H9 (cell line): ENCODE data around the gene CEP68. TPM values are rescaled to one million over a fixed set of nuclear protein-coding genes. Genes with fewer than 3 reads are reported as not detected.
A peak's percentile ranks its signal among the peaks of the same experiment; 100 is the strongest.

Experiments
- DNase-seq: peaks from one replicate; pipeline ENCODE4 v3.0.0-alpha.2; 2017
- H2AFZ ChIP-seq: one replicate; pipeline ENCODE4 v1.6.1; 2013; ENCODE audit warnings: mild to moderate bottlenecking, low read length, control low read depth, moderate library complexity
- H2AK5ac ChIP-seq: 2 replicates; pipeline ENCODE4 v1.6.1; 2013; ENCODE audit warnings: low read length, control low read depth, mixed read lengths; ENCODE audit not compliant: insufficient read length
- H2BK120ac ChIP-seq: one replicate; pipeline ENCODE4 v1.6.1; 2013; ENCODE audit warnings: low read depth, mild to moderate bottlenecking, low read length, control low read depth, inconsistent platforms; ENCODE audit not compliant: poor library complexity, severe bottlenecking
- H2BK12ac ChIP-seq: 2 replicates; pipeline ENCODE4 v1.6.1; 2013; ENCODE audit warnings: low read length, control low read depth, mixed read lengths, low read depth; ENCODE audit not compliant: insufficient read length
- H2BK15ac ChIP-seq: 2 replicates; pipeline ENCODE4 v1.6.1; 2013; ENCODE audit warnings: low read depth, low read length, control low read depth
- H2BK20ac ChIP-seq: one replicate; pipeline ENCODE4 v1.6.1; 2013; ENCODE audit warnings: low read depth, mild to moderate bottlenecking, low read length, control low read depth, inconsistent platforms; ENCODE audit not compliant: poor library complexity, severe bottlenecking
- H2BK5ac ChIP-seq: 2 replicates; pipeline ENCODE4 v1.6.1; 2013; ENCODE audit warnings: low read length, control low read depth, mixed read lengths; ENCODE audit not compliant: insufficient read length
- H3K14ac ChIP-seq: 2 replicates; pipeline ENCODE4 v1.6.1; 2013; ENCODE audit warnings: low read length, control low read depth; ENCODE audit not compliant: insufficient read depth
- H3K18ac ChIP-seq: 2 replicates; pipeline ENCODE4 v1.6.1; 2013; ENCODE audit warnings: low read depth, mild to moderate bottlenecking, mixed read lengths, low read length, control low read depth; ENCODE audit not compliant: insufficient read length
- H3K23ac ChIP-seq: 2 replicates; pipeline ENCODE4 v1.6.1; 2013; ENCODE audit warnings: low read length, control low read depth, mixed read lengths, low read depth; ENCODE audit not compliant: insufficient read length
- H3K23me2 ChIP-seq: 2 replicates; pipeline ENCODE4 v1.6.1; 2013; ENCODE audit warnings: low read depth, mild to moderate bottlenecking, mixed read lengths, low read length, control low read depth; ENCODE audit not compliant: insufficient read length, poor library complexity, severe bottlenecking
- H3K27ac ChIP-seq: 2 replicates; pipeline ENCODE4 v1.5.1; 2013; ENCODE audit warnings: low read length, control low read depth, mixed read lengths, low read depth; ENCODE audit not compliant: insufficient read length
- H3K27me3 ChIP-seq: 2 replicates; pipeline ENCODE4 v1.6.1; 2013; ENCODE audit warnings: low read length, control low read depth, inconsistent platforms; ENCODE audit not compliant: insufficient read depth
- H3K4ac ChIP-seq: 2 replicates; pipeline ENCODE4 v1.6.1; 2013; ENCODE audit warnings: low read depth, mild to moderate bottlenecking, control low read depth, inconsistent platforms, low read length, moderate library complexity
- H3K4me1 ChIP-seq: 2 replicates; pipeline ENCODE4 v1.6.1; 2013; ENCODE audit warnings: low read length, control low read depth, inconsistent platforms; ENCODE audit not compliant: insufficient read depth
- H3K4me2 ChIP-seq: 2 replicates; pipeline ENCODE4 v1.6.1; 2013; ENCODE audit warnings: low read length, control low read depth, mixed read lengths; ENCODE audit not compliant: insufficient read length, insufficient read depth
- H3K56ac ChIP-seq: 2 replicates; pipeline ENCODE4 v1.6.1; 2013; ENCODE audit warnings: low read depth, mild to moderate bottlenecking, mixed read lengths, low read length, control low read depth; ENCODE audit not compliant: insufficient read length
- H3K79me1 ChIP-seq: 2 replicates; pipeline ENCODE4 v1.6.1; 2013; ENCODE audit warnings: low read depth, mild to moderate bottlenecking, moderate library complexity, low read length, control low read depth, inconsistent platforms; ENCODE audit not compliant: insufficient read depth, poor library complexity, severe bottlenecking
- H3K79me2 ChIP-seq: 2 replicates; pipeline ENCODE4 v1.6.1; 2013; ENCODE audit warnings: low read length, control low read depth, inconsistent platforms; ENCODE audit not compliant: insufficient read depth
- H3K9ac ChIP-seq: 2 replicates; pipeline ENCODE4 v1.6.1; 2013; ENCODE audit warnings: low read length, control low read depth, mixed read lengths; ENCODE audit not compliant: insufficient read length; ENCODE audit errors: extremely low read depth
- H3K9me3 ChIP-seq: one replicate; pipeline ENCODE4 v1.6.1; 2013; ENCODE audit warnings: low read depth, low read length, inconsistent platforms; ENCODE audit not compliant: control insufficient read depth
- H3T11ph ChIP-seq: one replicate; pipeline ENCODE4 v1.6.1; 2013; ENCODE audit warnings: mild to moderate bottlenecking, low read length, control low read depth, inconsistent platforms
- H4K20me1 ChIP-seq: one replicate; pipeline ENCODE4 v1.6.1; 2013; ENCODE audit not compliant: control insufficient read depth, insufficient read length, insufficient read depth
- H4K5ac ChIP-seq: 2 replicates; pipeline ENCODE4 v1.6.1; 2013; ENCODE audit warnings: low read depth, mild to moderate bottlenecking, mixed read lengths, low read length, control low read depth; ENCODE audit not compliant: insufficient read length
- H4K8ac ChIP-seq: replicated peaks from 2 replicates; pipeline ENCODE4 v1.6.1; 2013; ENCODE audit warnings: low read length, control low read depth, mixed read lengths, low read depth; ENCODE audit not compliant: insufficient read length
- H4K91ac ChIP-seq: 2 replicates; pipeline ENCODE4 v1.6.1; 2013; ENCODE audit warnings: low read depth, mild to moderate bottlenecking, moderate library complexity, mixed read lengths, low read length, control low read depth; ENCODE audit not compliant: insufficient read length
- H3K27ac Mint-ChIP-seq, 3 experiments: 2 replicates in 2 of 3; 3 replicates in 1 of 3; pipeline ENCODE4 v1.8.0; 2020 to 2021; ENCODE audit warnings: mixed read lengths in 3 of 3, mild to moderate bottlenecking in 1 of 3, moderate library complexity in 1 of 3
- H3K27me3 Mint-ChIP-seq: 2 replicates; pipeline ENCODE4 v1.8.0; 2021; ENCODE audit warnings: low read depth, mild to moderate bottlenecking, moderate library complexity, mixed read lengths
- H3K36me3 Mint-ChIP-seq, 3 experiments: 2 replicates in 2 of 3; 3 replicates in 1 of 3; pipeline ENCODE4 v1.8.0; 2020 to 2021; ENCODE audit warnings: low read depth in 3 of 3, mixed read lengths in 3 of 3; ENCODE audit not compliant: insufficient read depth in 1 of 3
- H3K4me1 Mint-ChIP-seq, 2 experiments: 2 replicates each; pipeline ENCODE4 v1.8.0; 2020; ENCODE audit warnings: mixed read lengths in 2 of 2
- H3K4me3 Mint-ChIP-seq, 2 experiments: 2 replicates in 1 of 2; 3 replicates in 1 of 2; pipeline ENCODE4 v1.8.0; 2020 to 2021; ENCODE audit warnings: mild to moderate bottlenecking in 2 of 2, mixed read lengths in 2 of 2, moderate library complexity in 1 of 2
- H3K9me3 Mint-ChIP-seq, 2 experiments: 2 replicates in 1 of 2; 3 replicates in 1 of 2; pipeline ENCODE4 v1.8.0; 2020; ENCODE audit warnings: mild to moderate bottlenecking in 2 of 2, mixed read lengths in 2 of 2, moderate library complexity in 1 of 2
- WGBS: extraction: QIAGEN DNeasy Blood & Tissue Kit; methylation state at CpG from one replicate; pipeline ENCODE4 v1.1.7; 2013; ENCODE audit warnings: missing lambda C conversion rate, low lambda C conversion rate, mixed read lengths; ENCODE audit not compliant: insufficient read length; ENCODE audit errors: extremely low coverage; 5-methylcytosine and 5-hydroxymethylcytosine counted together
- total RNA-seq: library from RNA; stranded (reverse); gene quantifications from 2 replicates; pipeline ENCODE4 v1.2.1, GENCODE V29; 2021
- TF ChIP-seq, protein P1 (sequence below): fragments of 200-600 bp; sonication (generic); conservative IDR thresholded peaks from 3 replicates; pipeline ENCODE4 v1.8.0; 2021; ENCODE audit warnings: antibody characterized with exemption, mild to moderate bottlenecking

The CEP68 gene
- total RNA-seq, 1 experiment from 2014 or later, result 20.2 TPM

DNA sequence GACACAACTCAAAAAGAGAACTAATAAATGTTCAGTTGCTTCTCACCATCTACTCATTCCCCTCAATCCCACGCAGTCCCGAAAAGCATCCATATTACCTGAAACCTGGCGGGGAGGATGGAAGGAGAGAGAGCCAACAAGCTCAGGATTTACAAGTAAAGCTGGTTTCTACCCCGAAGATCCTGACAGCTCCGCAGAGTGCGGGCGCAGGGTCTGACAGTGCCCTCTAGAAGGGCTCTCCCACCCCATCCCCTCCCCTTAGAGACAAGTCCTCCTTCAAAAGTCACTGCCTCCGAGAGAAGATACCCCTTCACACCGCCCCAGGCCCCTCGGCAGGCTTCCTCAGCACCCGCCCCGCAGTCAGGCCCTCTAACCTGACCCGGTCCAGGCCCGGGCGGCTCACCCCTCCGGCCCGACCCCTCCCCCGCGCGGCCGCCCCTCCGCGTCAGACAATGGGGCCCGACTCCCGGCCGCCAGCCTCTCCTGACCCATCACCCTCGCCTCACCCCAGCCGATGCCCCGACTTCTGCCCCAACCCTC is 73.1 kb downstream of the CEP68 start:
- Mint-ChIP-seq H3K27me3 (no peaks in the 10 kb centered on the region), H3K9me3 (no peaks in the 10 kb centered on the region; a peak in 1 of 5 replicates), H3K27ac (peak overlapping the region; percentile 99 to 100 (median 99)), H3K36me3 (peaks cover 0 to 5% (median 0%) of the 10 kb centered on the region in 3 experiments; a peak in 3 of 7 replicates), H3K4me1 (peaks cover 28 to 42% of the 10 kb centered on the region in 2 experiments), H3K4me3 (peak overlapping the region; percentile 98 to 100)
- H3K18ac ChIP-seq, result peak overlapping the region; percentile 77
- H4K91ac ChIP-seq, result no peak overlapping the region
- no peaks in the 10 kb centered on the region for H3K9me3 ChIP-seq
- H2BK20ac ChIP-seq, result no peak overlapping the region
- peak overlapping the region; percentile 30 for H2BK5ac ChIP-seq
- H3K4me1 ChIP-seq, result no peaks in the 10 kb centered on the region
- peaks cover 2% of the 10 kb centered on the region for H3K23me2 ChIP-seq
- no peak overlapping the region for H2BK120ac ChIP-seq
- H3T11ph ChIP-seq, result no peak overlapping the region
- peak overlapping the region; percentile 84; the same call in 1 of the 2 replicates for H3K14ac ChIP-seq
- H2BK12ac ChIP-seq, result no peak overlapping the region
- TF ChIP-seq, protein P1, sequence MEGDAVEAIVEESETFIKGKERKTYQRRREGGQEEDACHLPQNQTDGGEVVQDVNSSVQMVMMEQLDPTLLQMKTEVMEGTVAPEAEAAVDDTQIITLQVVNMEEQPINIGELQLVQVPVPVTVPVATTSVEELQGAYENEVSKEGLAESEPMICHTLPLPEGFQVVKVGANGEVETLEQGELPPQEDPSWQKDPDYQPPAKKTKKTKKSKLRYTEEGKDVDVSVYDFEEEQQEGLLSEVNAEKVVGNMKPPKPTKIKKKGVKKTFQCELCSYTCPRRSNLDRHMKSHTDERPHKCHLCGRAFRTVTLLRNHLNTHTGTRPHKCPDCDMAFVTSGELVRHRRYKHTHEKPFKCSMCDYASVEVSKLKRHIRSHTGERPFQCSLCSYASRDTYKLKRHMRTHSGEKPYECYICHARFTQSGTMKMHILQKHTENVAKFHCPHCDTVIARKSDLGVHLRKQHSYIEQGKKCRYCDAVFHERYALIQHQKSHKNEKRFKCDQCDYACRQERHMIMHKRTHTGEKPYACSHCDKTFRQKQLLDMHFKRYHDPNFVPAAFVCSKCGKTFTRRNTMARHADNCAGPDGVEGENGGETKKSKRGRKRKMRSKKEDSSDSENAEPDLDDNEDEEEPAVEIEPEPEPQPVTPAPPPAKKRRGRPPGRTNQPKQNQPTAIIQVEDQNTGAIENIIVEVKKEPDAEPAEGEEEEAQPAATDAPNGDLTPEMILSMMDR, result no peak
- peak overlapping the region; percentile 85 for H3K4me2 ChIP-seq
- no peak overlapping the region for H2AK5ac ChIP-seq
- WGBS, result no CpG with 5 or more reads among the region's 29 CpGs
- no peak overlapping the region for H4K5ac ChIP-seq
- no peaks in the 10 kb centered on the region for H4K20me1 ChIP-seq
- no peak overlapping the region for H4K8ac ChIP-seq
- DNase-seq, result no peak
- H3K23ac ChIP-seq, result no peak overlapping the region
- peak overlapping the region; percentile 85 for H3K9ac ChIP-seq
- no peak overlapping the region for H2AFZ ChIP-seq
- no peak overlapping the region for H3K4ac ChIP-seq
- H3K56ac ChIP-seq, result no peak overlapping the region
- no peak overlapping the region for H2BK15ac ChIP-seq
- H3K27me3 ChIP-seq, result no peaks in the 10 kb centered on the region
- H3K27ac ChIP-seq, result no peak overlapping the region
- peaks cover 30% of the 10 kb centered on the region for H3K79me2 ChIP-seq
- peaks cover 11% of the 10 kb centered on the region for H3K79me1 ChIP-seq
